HepG2 (cell line): ENCODE measurements around the gene RSPRY1. TPM values are rescaled to one million over a fixed set of nuclear protein-coding genes. Genes with fewer than 3 reads are reported as not detected.

Experiments used
- ATF7 ChIP-seq, 2 experiments: fragments of 450-650 bp in 1 of 2; sonication (generic) in 1 of 2; formaldehyde crosslinking in 1 of 2; IDR thresholded peaks; 2 replicates each; pipeline versions ENCODE4 v1.4.0 to v1.6.1; 2016 to 2020; ENCODE audit warnings: antibody characterized with exemption in 1 of 2, mild to moderate bottlenecking in 1 of 2, missing genetic modification reagents in 1 of 2
- ETV6 ChIP-seq: sonication (generic); formaldehyde crosslinking; conservative IDR thresholded peaks from 2 replicates; pipeline ENCODE4 v1.4.0; 2020; ENCODE audit warnings: missing genetic modification reagents
- HNF1A ChIP-seq, 2 experiments: sonication (generic) in 1 of 2; formaldehyde crosslinking in 1 of 2; IDR thresholded peaks; 2 replicates each; pipeline versions ENCODE4 v1.4.0 to v1.6.1; 2016 to 2020; ENCODE audit warnings: borderline replicate concordance in 1 of 2, low read depth in 1 of 2, mild to moderate bottlenecking in 1 of 2, missing genetic modification reagents in 1 of 2
- RBAK ChIP-seq: sonication (generic); formaldehyde crosslinking; IDR thresholded peaks from 2 replicates; pipeline ENCODE4 v1.5.1; 2020; ENCODE audit warnings: mild to moderate bottlenecking, missing genetic modification reagents
- REXO4 ChIP-seq: sonication (generic); formaldehyde crosslinking; IDR thresholded peaks from 2 replicates; pipeline ENCODE4 v1.8.0; 2022; ENCODE audit warnings: missing genetic modification reagents, mild to moderate bottlenecking, borderline replicate concordance
- RFX5 ChIP-seq: IDR thresholded peaks from 2 replicates; pipeline ENCODE4 v1.6.1; 2011; ENCODE audit warnings: low read depth, low read length, improper control_type of control experiment
- ZNF251 ChIP-seq: sonication (generic); formaldehyde crosslinking; IDR thresholded peaks from 2 replicates; pipeline ENCODE4 v1.9.0; 2021; ENCODE audit warnings: mild to moderate bottlenecking, missing genetic modification reagents
- ZNF253 ChIP-seq: sonication (generic); formaldehyde crosslinking; IDR thresholded peaks from 2 replicates; pipeline ENCODE4 v1.8.0; 2022; ENCODE audit warnings: mild to moderate bottlenecking, missing genetic modification reagents, borderline replicate concordance
- ZNF33B ChIP-seq: sonication (generic); formaldehyde crosslinking; IDR thresholded peaks from 2 replicates; pipeline ENCODE4 v1.5.1; 2020; ENCODE audit warnings: mild to moderate bottlenecking, missing genetic modification reagents
- ZNF432 ChIP-seq: sonication (generic); formaldehyde crosslinking; IDR thresholded peaks from 2 replicates; pipeline ENCODE4 v1.5.0; 2020; ENCODE audit warnings: missing genetic modification reagents, mild to moderate bottlenecking, borderline replicate concordance
- ZNF549 ChIP-seq: sonication (generic); formaldehyde crosslinking; IDR thresholded peaks from 2 replicates; pipeline ENCODE4 v1.5.0; 2020; ENCODE audit warnings: missing genetic modification reagents
- ZNF672 ChIP-seq: sonication (generic); formaldehyde crosslinking; IDR thresholded peaks from 2 replicates; pipeline ENCODE4 v1.8.1; 2022; ENCODE audit warnings: missing genetic modification reagents
- ZNF749 ChIP-seq: sonication (generic); formaldehyde crosslinking; IDR thresholded peaks from 2 replicates; pipeline ENCODE4 v1.8.0; 2022; ENCODE audit warnings: mild to moderate bottlenecking, missing genetic modification reagents, moderate library complexity, borderline replicate concordance
- ZNF770 ChIP-seq: sonication (generic); formaldehyde crosslinking; IDR thresholded peaks from 2 replicates; pipeline ENCODE4 v1.5.0; 2020; ENCODE audit warnings: mild to moderate bottlenecking, missing genetic modification reagents
- ZNF784 ChIP-seq: sonication (generic); formaldehyde crosslinking; IDR thresholded peaks from 2 replicates; pipeline ENCODE4 v1.5.1; 2020; ENCODE audit warnings: missing genetic modification reagents, mild to moderate bottlenecking, borderline replicate concordance
- polyA plus RNA-seq, 8 experiments: library from polyadenylated mRNA; depleted of rRNA in 3 of 8; stranded (reverse) in 7 of 8; unstranded in 1 of 8; fragments of >200 nt; fragmentation: Illumina TruSeq in 4 of 8; extraction: Trizol in 4 of 8; gene quantifications; 2 replicates each; pipeline versions ENCODE4 v1.2.1 to v1.2.3, GENCODE V29; 2011 to 2016; ENCODE audit warnings: low read depth in 4 of 8, missing spikeins in 1 of 8, mixed read lengths in 1 of 8; ENCODE audit not compliant: insufficient read depth in 1 of 8
- total RNA-seq, 5 experiments: library from RNA; depleted of rRNA; stranded (reverse); fragments of >200 nt; fragmentation: Illumina TruSeq; extraction: Trizol; gene quantifications; 2 replicates each; pipeline ENCODE4 v1.2.3, GENCODE V29; 2016; ENCODE audit warnings: low read depth in 1 of 5
- TF ChIP-seq, protein P1 (sequence below): sonication (generic); formaldehyde crosslinking; IDR thresholded peaks from 2 replicates; pipeline ENCODE4 v1.5.0; 2020; ENCODE audit warnings: mild to moderate bottlenecking, missing genetic modification reagents, borderline replicate concordance
- TF ChIP-seq, protein P2 (sequence below): sonication (generic); formaldehyde crosslinking; IDR thresholded peaks from 2 replicates; pipeline ENCODE4 v1.4.0; 2020; ENCODE audit warnings: low read depth, mild to moderate bottlenecking, missing genetic modification reagents

The RSPRY1 gene
- total and polyA plus RNA-seq, 2 of the 13 experiments (the other 11 are each of a cell fraction or from before 2014, with no cell fraction given) = 53.4 to 61.0 TPM

- TF ChIP-seq, protein P1, sequence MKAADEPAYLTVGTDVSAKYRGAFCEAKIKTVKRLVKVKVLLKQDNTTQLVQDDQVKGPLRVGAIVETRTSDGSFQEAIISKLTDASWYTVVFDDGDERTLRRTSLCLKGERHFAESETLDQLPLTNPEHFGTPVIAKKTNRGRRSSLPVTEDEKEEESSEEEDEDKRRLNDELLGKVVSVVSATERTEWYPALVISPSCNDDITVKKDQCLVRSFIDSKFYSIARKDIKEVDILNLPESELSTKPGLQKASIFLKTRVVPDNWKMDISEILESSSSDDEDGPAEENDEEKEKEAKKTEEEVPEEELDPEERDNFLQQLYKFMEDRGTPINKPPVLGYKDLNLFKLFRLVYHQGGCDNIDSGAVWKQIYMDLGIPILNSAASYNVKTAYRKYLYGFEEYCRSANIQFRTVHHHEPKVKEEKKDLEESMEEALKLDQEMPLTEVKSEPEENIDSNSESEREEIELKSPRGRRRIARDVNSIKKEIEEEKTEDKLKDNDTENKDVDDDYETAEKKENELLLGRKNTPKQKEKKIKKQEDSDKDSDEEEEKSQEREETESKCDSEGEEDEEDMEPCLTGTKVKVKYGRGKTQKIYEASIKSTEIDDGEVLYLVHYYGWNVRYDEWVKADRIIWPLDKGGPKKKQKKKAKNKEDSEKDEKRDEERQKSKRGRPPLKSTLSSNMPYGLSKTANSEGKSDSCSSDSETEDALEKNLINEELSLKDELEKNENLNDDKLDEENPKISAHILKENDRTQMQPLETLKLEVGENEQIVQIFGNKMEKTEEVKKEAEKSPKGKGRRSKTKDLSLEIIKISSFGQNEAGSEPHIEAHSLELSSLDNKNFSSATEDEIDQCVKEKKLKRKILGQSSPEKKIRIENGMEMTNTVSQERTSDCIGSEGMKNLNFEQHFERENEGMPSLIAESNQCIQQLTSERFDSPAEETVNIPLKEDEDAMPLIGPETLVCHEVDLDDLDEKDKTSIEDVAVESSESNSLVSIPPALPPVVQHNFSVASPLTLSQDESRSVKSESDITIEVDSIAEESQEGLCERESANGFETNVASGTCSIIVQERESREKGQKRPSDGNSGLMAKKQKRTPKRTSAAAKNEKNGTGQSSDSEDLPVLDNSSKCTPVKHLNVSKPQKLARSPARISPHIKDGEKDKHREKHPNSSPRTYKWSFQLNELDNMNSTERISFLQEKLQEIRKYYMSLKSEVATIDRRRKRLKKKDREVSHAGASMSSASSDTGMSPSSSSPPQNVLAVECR (CRISPR knock-in tag) = no peak
- TF ChIP-seq ZNF784 (CRISPR knock-in tag) (no peak), ZNF432 (no peak), HNF1A (IDR thresholded peaks at IDR 0.05; ENCODE audit: low read depth) (no peak; the same call in 1 of the 2 replicates), HNF1A (CRISPR knock-in tag; IDR thresholded peaks at IDR 0.05; ENCODE audit: borderline replicate concordance) (no peak), ETV6 (CRISPR knock-in tag) (no peak), ZNF549 (CRISPR knock-in tag) (no peak), ZNF253 (CRISPR knock-in tag) (no peak), ZNF33B (CRISPR knock-in tag) (no peak), ATF7 (IDR thresholded peaks at IDR 0.05) (no peak), ATF7 (CRISPR knock-in tag; IDR thresholded peaks at IDR 0.05) (no peak; the same call in 1 of the 2 replicates), RBAK (CRISPR knock-in tag) (no peak), RFX5 (no peak), ZNF251 (no peak), ZNF749 (CRISPR knock-in tag) (no peak), REXO4 (CRISPR knock-in tag) (no peak), ZNF672 (CRISPR knock-in tag) (no peak), ZNF770 (CRISPR knock-in tag) (no peak)
- TF ChIP-seq, protein P2, sequence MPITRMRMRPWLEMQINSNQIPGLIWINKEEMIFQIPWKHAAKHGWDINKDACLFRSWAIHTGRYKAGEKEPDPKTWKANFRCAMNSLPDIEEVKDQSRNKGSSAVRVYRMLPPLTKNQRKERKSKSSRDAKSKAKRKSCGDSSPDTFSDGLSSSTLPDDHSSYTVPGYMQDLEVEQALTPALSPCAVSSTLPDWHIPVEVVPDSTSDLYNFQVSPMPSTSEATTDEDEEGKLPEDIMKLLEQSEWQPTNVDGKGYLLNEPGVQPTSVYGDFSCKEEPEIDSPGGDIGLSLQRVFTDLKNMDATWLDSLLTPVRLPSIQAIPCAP = no peak
Measured at GRCh38 chr16:57194512-57194911, 8.4 kb downstream of the RSPRY1 start (continued).
